ENCODE data around the gene TRPM2.

- TF ChIP-seq CTCF (conservative IDR thresholded peaks at IDR 0.05 in 1 of 2, IDR thresholded peaks at IDR 0.05 in 1 of 2; ENCODE audit: low read depth in 1 of 2, low read length in 2 of 2) (no peak), EZH2 (IDR thresholded peaks at IDR 0.05; ENCODE audit: low read length, missing control alignments) (no peak)
Observed at GRCh38 chr21:44441581-44442265, 88.3 kb downstream of the TRPM2 start.
